ENCODE data around the gene SMAP1. TPM values are rescaled to one million over a fixed set of nuclear protein-coding genes. Genes with fewer than 3 reads are reported as not detected.

SMAP1 gene
- total RNA-seq, 1 donor from 2014 or later, result 33.3 TPM

- Mint-ChIP-seq H3K36me3 (ENCODE audit: unreplicated experiment) (no peaks in the 10 kb centered on the region), H3K9me3 (ENCODE audit: unreplicated experiment) (peaks cover 3% of the 10 kb centered on the region), H3K4me3 (ENCODE audit: unreplicated experiment) (peak overlapping the region; percentile 87), H3K27ac (ENCODE audit: unreplicated experiment) (peak overlapping the region; percentile 78), H3K27me3 (ENCODE audit: unreplicated experiment) (no peaks in the 10 kb centered on the region), H3K4me1 (ENCODE audit: low read depth, unreplicated experiment) (peaks cover 8% of the 10 kb centered on the region)
- TF ChIP-seq, protein P1, sequence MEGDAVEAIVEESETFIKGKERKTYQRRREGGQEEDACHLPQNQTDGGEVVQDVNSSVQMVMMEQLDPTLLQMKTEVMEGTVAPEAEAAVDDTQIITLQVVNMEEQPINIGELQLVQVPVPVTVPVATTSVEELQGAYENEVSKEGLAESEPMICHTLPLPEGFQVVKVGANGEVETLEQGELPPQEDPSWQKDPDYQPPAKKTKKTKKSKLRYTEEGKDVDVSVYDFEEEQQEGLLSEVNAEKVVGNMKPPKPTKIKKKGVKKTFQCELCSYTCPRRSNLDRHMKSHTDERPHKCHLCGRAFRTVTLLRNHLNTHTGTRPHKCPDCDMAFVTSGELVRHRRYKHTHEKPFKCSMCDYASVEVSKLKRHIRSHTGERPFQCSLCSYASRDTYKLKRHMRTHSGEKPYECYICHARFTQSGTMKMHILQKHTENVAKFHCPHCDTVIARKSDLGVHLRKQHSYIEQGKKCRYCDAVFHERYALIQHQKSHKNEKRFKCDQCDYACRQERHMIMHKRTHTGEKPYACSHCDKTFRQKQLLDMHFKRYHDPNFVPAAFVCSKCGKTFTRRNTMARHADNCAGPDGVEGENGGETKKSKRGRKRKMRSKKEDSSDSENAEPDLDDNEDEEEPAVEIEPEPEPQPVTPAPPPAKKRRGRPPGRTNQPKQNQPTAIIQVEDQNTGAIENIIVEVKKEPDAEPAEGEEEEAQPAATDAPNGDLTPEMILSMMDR (IDR thresholded peaks at IDR 0.05; ENCODE audit: partially characterized antibody, unreplicated experiment), result no peak
- no peak for DNase-seq
Measured at GRCh38 chr6:70667256-70667710, 400 bp upstream of the SMAP1 start.

DNA sequence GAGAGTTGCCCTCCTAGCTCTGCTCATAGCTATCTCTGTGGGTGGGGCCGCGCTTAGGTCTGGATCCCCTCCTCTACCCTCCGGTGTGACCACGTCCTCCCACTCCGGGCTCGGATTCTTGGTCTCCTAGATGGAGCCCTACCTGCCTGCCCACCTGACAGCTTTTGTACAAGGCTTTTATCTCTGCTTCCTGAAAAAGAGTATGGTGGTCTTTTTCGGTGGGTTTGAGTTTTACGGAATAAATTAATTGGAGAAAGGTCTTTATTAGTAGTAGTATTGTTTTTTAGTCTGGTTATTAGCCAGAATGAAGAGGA is 773 bp downstream of the SMAP1 start:
- TF ChIP-seq, protein P1 (IDR thresholded peaks at IDR 0.05; ENCODE audit: partially characterized antibody, unreplicated experiment), result no peak
- Mint-ChIP-seq H3K9me3 (ENCODE audit: unreplicated experiment) (peaks cover 3% of the 10 kb centered on the region), H3K4me1 (ENCODE audit: low read depth, unreplicated experiment) (peaks cover 8% of the 10 kb centered on the region), H3K36me3 (ENCODE audit: unreplicated experiment) (no peaks in the 10 kb centered on the region), H3K27me3 (ENCODE audit: unreplicated experiment) (no peaks in the 10 kb centered on the region), H3K27ac (ENCODE audit: unreplicated experiment) (peak overlapping the region; percentile 83), H3K4me3 (ENCODE audit: unreplicated experiment) (peak overlapping the region; percentile 97)
- no peak for DNase-seq

DNA sequence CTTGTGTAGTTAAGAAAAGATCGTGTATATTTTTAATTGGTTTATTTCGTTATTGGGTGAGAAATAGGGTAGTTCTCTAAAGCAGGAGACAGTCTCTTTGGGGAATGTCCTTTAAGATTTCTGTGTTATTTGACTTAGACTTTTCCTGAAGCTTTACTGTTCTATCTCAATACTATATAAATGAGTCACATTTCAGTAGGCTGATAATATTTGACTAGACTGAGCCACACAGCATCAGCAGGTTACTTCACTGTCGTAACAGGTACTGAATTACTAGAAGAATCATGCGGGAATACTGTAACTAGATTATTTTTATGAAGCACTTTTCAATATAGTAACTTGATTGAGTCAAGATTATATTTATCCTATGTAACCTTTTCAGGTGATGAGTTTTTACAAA is 1.4 kb downstream of the SMAP1 start:
- no peak overlapping the region for H3K27ac Mint-ChIP-seq (ENCODE audit: unreplicated experiment)
- H3K9me3 Mint-ChIP-seq (ENCODE audit: unreplicated experiment), result peaks cover 3% of the 10 kb centered on the region
- peak overlapping the region; percentile 97 for H3K4me3 Mint-ChIP-seq (ENCODE audit: unreplicated experiment)
- H3K36me3 Mint-ChIP-seq (ENCODE audit: unreplicated experiment), result no peaks in the 10 kb centered on the region
- H3K4me1 Mint-ChIP-seq (ENCODE audit: low read depth, unreplicated experiment), result peaks cover 8% of the 10 kb centered on the region
- no peak for DNase-seq
- H3K27me3 Mint-ChIP-seq (ENCODE audit: unreplicated experiment), result no peaks in the 10 kb centered on the region
- TF ChIP-seq, protein P1 (IDR thresholded peaks at IDR 0.05; ENCODE audit: partially characterized antibody, unreplicated experiment), result no peak

- Mint-ChIP-seq H3K4me1 (ENCODE audit: low read depth, unreplicated experiment) (peaks cover 6% of the 10 kb centered on the region), H3K9me3 (ENCODE audit: unreplicated experiment) (no peaks in the 10 kb centered on the region), H3K4me3 (ENCODE audit: unreplicated experiment) (no peak overlapping the region), H3K36me3 (ENCODE audit: unreplicated experiment) (no peaks in the 10 kb centered on the region), H3K27ac (ENCODE audit: unreplicated experiment) (no peak overlapping the region), H3K27me3 (ENCODE audit: unreplicated experiment) (no peaks in the 10 kb centered on the region)
- TF ChIP-seq, protein P1 (IDR thresholded peaks at IDR 0.05; ENCODE audit: partially characterized antibody, unreplicated experiment), result no peak
- DNase-seq, result no peak
Measured at GRCh38 chr6:70672549-70672948, 4.9 kb downstream of the SMAP1 start.

- Mint-ChIP-seq H3K27me3 (ENCODE audit: unreplicated experiment) (no peaks in the 10 kb centered on the region), H3K27ac (ENCODE audit: unreplicated experiment) (no peak overlapping the region), H3K9me3 (ENCODE audit: unreplicated experiment) (no peaks in the 10 kb centered on the region), H3K36me3 (ENCODE audit: unreplicated experiment) (no peaks in the 10 kb centered on the region), H3K4me3 (ENCODE audit: unreplicated experiment) (no peak overlapping the region), H3K4me1 (ENCODE audit: low read depth, unreplicated experiment) (peaks cover 6% of the 10 kb centered on the region)
- DNase-seq, result no peak
- TF ChIP-seq, protein P1 (IDR thresholded peaks at IDR 0.05; ENCODE audit: partially characterized antibody, unreplicated experiment), result no peak
Measured at GRCh38 chr6:70673054-70673453, 5.4 kb downstream of the SMAP1 start.

Data from glutamatergic neuron (in vitro differentiated cells).